ENCODE measurements around the gene PPIL1.
"Not testable (repeated sequence)": the region's sequence is repeated elsewhere in the genome, so short reads cannot be mapped to it uniquely, and the experiment has no call there.

Gene PPIL1

DNA sequence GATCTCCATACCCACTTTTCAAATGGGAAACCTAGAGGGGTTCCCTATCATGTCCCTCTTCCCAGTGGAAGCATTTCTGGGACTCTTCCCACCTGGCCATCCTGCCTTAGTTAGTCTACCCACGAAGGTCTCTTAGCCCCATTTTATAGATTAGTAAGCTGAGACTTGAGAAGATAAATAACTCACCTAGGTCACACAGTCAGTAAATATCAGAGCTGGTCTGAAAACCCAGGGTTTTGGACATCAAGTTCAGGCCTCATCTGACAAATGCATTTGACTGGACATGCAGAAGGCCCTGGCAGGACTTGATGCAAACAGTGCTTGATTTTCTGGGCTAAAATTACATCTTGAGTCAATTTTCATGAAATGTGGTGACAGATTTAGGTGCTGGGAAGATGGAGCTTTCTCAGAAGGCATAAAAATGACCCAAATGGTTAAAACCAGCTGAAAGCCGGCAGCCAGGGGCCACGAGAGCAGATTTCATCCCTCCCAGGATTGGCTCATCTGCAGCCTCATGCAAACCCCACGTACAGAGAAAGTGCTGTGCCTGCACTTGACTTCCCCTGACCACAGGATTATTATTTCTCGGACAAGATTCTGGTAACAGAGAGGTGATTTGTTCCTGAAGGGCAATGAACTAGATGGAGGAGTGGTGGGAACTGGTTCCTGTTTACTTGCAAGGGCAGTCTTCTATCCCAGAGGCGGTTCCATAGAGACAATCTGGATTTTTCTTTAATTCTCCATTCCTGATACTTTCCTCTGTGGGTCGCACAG is 58.5 kb downstream of the PPIL1 start:
- DNase-seq (ENCODE audit: low read depth), result no peak

DNA sequence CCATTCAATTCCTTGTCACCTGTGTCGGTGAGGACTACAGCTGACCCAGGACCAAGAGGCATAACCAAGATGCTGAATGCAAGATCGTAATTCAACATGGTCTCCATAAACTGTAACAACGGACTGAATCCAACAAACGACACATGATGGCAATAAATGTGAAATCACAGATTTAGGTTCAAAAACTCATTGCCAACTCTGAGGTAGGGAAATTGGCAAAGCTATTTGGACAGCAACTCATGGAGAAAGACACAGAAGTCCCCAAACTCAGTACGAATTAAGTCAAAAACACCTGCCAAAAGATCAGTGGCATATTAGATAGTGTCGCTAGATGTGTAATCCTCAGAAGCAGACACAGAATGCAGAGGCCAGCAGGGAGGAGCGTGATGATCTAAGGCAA is 60.4 kb downstream of the PPIL1 start:
- no peak for DNase-seq (ENCODE audit: low read depth)

DNA sequence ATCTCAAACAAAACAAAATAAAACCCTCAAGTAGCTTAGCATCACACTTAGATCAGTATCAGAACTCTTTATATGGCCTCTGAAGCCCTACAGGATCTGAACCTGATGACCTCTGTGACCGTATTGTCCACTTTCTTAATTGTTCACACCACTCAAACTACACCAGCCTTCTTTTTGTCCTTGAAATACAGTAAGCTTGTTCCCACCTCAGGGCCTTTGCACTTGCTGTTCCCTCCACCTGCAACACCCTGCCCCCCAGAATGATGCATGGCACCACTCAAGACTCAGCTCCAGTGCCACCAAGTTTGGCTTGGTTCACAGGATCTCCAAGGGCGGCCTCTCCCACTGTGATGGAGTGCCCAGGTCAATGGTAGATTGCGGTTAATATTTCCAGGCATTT is 61.1 kb downstream of the PPIL1 start:
- no peak for DNase-seq (ENCODE audit: low read depth)

GRCh38 chr6:36813047-36813446 is 61.6 kb downstream of the PPIL1 start:
- DNase-seq (ENCODE audit: low read depth), result not testable (repeated sequence)

DNA sequence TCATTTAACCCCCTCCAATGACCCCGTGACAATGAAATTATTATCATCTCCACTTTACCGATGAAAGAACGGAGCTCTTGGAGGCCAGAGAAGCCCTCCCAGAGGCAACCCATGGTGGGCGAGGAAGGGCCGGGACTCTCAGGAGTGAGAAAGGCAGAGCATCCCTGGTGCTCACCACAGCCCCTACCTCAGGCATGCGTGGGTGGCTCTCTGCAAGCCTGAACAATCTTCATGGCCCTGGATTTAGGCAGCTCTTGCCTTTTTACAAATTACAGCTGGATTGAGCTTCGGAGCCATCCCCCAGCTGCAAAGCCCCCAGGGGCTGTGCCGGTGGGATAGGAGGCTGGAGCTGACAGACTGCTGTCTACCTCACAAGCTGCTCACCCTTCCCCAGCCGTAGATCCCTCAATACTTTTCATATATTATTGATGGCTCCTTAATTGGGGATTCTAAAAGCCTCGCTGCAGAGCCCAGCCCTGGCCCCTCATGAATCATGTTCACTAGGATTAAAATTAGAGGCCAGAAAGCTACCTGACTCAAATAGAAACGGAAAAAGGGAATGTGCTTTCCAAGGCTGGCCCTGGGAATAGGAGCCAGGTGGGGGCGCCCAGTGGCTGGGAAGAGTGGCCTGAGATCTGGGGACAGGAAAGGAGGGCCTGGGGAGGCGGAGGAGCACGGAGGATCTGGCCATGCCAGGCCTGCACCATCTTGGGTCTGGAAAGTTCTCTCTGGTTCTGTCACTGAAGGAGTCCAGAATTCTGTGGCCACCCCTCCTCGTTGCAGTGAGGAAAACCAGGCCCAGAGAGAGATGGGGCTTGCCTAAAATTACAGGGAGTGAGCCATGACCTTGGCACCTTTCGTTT is 64.4 kb downstream of the PPIL1 start:
- DNase-seq (ENCODE audit: low read depth), result no peak

DNA sequence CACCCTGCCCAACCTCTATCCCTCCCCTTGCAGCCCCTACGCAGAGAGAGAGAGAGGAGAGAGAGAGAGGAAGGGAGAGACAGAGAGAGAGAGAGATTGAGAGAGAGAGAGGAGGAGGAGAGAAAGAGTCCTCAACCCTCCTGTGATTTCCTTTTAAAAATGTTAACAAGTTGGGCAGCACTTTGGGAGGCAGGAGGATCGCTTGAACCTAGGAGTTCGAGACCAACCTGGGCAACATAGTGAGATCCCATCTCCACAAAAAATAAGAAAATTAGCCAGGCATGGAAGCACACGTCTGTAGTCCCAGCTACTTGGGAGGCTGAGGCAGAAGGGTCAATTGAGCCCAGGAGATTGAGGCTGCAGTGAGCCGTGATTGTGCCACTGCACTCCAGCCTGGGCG is 65.4 kb downstream of the PPIL1 start:
- no peak for DNase-seq (ENCODE audit: low read depth)

- no peak for DNase-seq (ENCODE audit: low read depth)
These were observed 66.0 kb downstream of the PPIL1 start for GRCh38 chr6:36808634-36809033.

DNA sequence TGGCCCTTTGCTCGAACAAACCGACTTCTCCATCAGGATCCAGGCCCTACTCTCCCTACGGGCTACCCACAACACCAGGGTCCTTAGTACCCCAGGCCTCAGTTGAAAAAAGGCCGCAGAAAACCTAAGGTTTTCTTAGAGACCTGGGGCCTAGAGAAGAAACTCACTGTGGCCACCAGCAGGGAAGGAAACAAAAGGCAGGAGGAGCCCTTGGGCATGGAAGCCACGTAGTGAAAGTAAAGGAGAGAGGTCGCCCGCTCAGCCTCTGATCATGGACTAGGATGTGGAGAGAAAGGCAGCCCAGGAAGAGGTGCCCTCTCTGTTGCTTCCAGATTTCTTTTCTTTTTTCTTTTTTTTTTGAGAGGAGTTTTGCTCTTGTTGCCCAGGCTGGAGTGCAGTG is 66.9 kb downstream of the PPIL1 start:
- DNase-seq (ENCODE audit: low read depth), result no peak

DNA sequence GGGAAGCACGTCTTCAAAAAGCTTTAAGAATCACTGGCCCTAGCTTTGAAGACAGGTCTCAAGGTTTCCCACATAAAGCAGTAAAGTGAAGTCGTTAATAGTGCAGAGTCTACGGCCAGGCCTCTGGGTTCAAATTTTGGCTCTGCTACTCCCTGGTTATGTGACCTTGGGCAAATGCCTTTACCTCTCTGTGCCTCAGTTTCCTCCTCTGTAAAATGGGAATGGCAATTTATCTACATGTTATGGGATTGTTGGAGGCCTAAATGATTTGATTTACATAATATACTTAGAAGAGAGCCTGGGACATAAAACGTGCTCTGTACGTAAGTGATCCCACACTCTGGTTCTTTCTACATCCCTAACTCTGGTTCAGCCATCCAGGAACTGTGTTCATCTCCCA is 67.5 kb downstream of the PPIL1 start:
- no peak for DNase-seq (ENCODE audit: low read depth)

- no peak for DNase-seq (ENCODE audit: low read depth)
These were observed 68.7 kb downstream of the PPIL1 start for GRCh38 chr6:36805917-36806316.

- no peak for DNase-seq (ENCODE audit: low read depth)
These were observed 69.4 kb downstream of the PPIL1 start for GRCh38 chr6:36805096-36805797.

All from stimulated activated CD8-positive, alpha-beta memory T cell treated with anti-CD3 and anti-CD28 coated beads, Interleukin-15, amount 100 ng/mL, for 24 hours (primary cell).